ELF-1 (cell line): ENCODE data around the gene TMTC1.

Source experiments
- DNase-seq: peaks from one replicate; pipeline ENCODE4 v3.0.0-alpha.2; 2016; ENCODE audit warnings: low read depth, low spot score

The TMTC1 gene

DNA sequence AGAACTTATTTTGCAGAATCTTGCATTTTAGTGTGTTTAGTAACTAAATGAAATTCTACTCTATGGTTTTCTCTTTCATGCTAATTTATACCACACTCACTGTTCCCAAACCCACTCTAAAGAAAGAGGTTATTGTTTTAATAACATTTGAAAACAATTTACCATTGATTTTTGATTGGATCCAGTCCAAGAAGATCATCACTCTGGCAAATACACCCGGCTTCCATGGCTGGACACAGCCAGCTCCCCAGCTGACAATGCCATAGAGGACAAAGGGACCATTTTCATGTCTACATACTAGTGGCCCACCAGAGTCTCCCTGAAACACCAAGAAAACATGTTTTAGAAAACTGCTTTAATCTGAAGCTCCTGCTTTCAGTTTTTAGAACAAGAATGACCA, 328.7 kb downstream of the TMTC1 start:
- DNase-seq: no peak

DNA sequence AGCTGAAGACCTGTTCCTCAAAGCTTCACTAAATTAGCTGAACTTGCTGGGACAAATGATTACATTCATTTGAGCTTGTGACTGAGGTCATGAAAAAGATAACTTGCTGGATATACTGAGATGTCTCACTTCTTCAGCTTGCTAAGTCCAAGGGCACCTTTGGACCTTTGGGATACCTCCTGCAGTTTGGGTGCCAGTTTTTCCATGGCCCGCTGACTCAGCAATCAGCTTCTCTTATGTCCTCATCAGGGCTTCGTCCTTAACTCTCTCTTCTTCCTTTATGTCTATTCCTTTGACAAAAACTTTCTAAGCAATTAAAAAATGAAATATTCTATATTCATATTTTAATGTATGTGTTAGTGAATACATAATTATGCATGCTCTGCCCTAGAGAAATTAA, 331.9 kb downstream of the TMTC1 start:
- no peak for DNase-seq
